Hepatocyte (in vitro differentiated cells): ENCODE data around the gene SGPP2.

Experiments used
- EZH2 ChIP-seq: fragments of 200-600 bp; sonication (generic); IDR thresholded peaks from 2 replicates; pipeline ENCODE4 v1.6.1; 2016; ENCODE audit warnings: antibody characterized with exemption, mild to moderate bottlenecking, borderline replicate concordance
- TF ChIP-seq, protein P1 (sequence below): fragments of 200-600 bp; sonication (generic); IDR thresholded peaks from 2 replicates; pipeline ENCODE4 v1.5.1; 2016; ENCODE audit warnings: antibody characterized with exemption, mild to moderate bottlenecking; ENCODE audit not compliant: poor library complexity

GRCh38 chr2:222506230-222506935, 82.0 kb downstream of the SGPP2 start:
- TF ChIP-seq, protein P1, sequence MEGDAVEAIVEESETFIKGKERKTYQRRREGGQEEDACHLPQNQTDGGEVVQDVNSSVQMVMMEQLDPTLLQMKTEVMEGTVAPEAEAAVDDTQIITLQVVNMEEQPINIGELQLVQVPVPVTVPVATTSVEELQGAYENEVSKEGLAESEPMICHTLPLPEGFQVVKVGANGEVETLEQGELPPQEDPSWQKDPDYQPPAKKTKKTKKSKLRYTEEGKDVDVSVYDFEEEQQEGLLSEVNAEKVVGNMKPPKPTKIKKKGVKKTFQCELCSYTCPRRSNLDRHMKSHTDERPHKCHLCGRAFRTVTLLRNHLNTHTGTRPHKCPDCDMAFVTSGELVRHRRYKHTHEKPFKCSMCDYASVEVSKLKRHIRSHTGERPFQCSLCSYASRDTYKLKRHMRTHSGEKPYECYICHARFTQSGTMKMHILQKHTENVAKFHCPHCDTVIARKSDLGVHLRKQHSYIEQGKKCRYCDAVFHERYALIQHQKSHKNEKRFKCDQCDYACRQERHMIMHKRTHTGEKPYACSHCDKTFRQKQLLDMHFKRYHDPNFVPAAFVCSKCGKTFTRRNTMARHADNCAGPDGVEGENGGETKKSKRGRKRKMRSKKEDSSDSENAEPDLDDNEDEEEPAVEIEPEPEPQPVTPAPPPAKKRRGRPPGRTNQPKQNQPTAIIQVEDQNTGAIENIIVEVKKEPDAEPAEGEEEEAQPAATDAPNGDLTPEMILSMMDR = no peak
- no peak for TF ChIP-seq EZH2
